GM03348 (cell line): ENCODE measurements around the gene KIAA0232.

Source experiments
- DNase-seq: peaks from one replicate; pipeline ENCODE4 v3.0.0; 2012; ENCODE audit warnings: low spot score

The KIAA0232 gene

GRCh38 chr4:6847178-6847577, 64.7 kb downstream of the KIAA0232 start:
- no peak for DNase-seq

- no peak for DNase-seq
Measured at GRCh38 chr4:6848717-6849305, 66.3 kb downstream of the KIAA0232 start.

GRCh38 chr4:6849691-6850090, 67.2 kb downstream of the KIAA0232 start:
- no peak for DNase-seq

GRCh38 chr4:6851431-6851830, 68.9 kb downstream of the KIAA0232 start:
- DNase-seq: no peak

- no peak for DNase-seq
Measured at GRCh38 chr4:6851962-6852361, 69.4 kb downstream of the KIAA0232 start.

- DNase-seq: no peak
Measured at GRCh38 chr4:6852582-6852981, 70.1 kb downstream of the KIAA0232 start.

GRCh38 chr4:6854098-6854744, 71.7 kb downstream of the KIAA0232 start:
- DNase-seq: no peak

GRCh38 chr4:6855692-6856297, 73.3 kb downstream of the KIAA0232 start:
- DNase-seq: no peak

GRCh38 chr4:6856391-6856790, 73.9 kb downstream of the KIAA0232 start:
- DNase-seq: no peak

- no peak for DNase-seq
Measured at GRCh38 chr4:6857009-6857882, 74.7 kb downstream of the KIAA0232 start.

- no peak for DNase-seq
Measured at GRCh38 chr4:6858997-6859396, 76.5 kb downstream of the KIAA0232 start.

- no peak for DNase-seq
Measured at GRCh38 chr4:6859543-6859942, 77.0 kb downstream of the KIAA0232 start.

GRCh38 chr4:6868386-6868785, 85.9 kb downstream of the KIAA0232 start:
- DNase-seq: no peak

- no peak for DNase-seq
Measured at GRCh38 chr4:6869944-6870343, 87.4 kb downstream of the KIAA0232 start.

- no peak for DNase-seq
Measured at GRCh38 chr4:6873291-6873690, 90.8 kb downstream of the KIAA0232 start.

GRCh38 chr4:6873792-6874461, 91.4 kb downstream of the KIAA0232 start:
- DNase-seq: peak; percentile 66

GRCh38 chr4:6874981-6875380, 92.5 kb downstream of the KIAA0232 start:
- DNase-seq: no peak

GRCh38 chr4:6875431-6875831, 92.9 kb downstream of the KIAA0232 start:
- no peak for DNase-seq

- peak; percentile 82 for DNase-seq
Measured at GRCh38 chr4:6876440-6876839, 93.9 kb downstream of the KIAA0232 start.

- no peak for DNase-seq
Measured at GRCh38 chr4:6877067-6877466, 94.5 kb downstream of the KIAA0232 start.

GRCh38 chr4:6878451-6879059, 96.0 kb downstream of the KIAA0232 start:
- DNase-seq: no peak

GRCh38 chr4:6880691-6881090, 98.2 kb downstream of the KIAA0232 start:
- DNase-seq: no peak
